ENCODE results near the gene WHRN.

- TF ChIP-seq POLR2AphosphoS5 (IDR thresholded peaks at IDR 0.05) (no peak), POLR2A (IDR thresholded peaks at IDR 0.05) (no peak), CTCF (IDR thresholded peaks at IDR 0.05) (no peak), EP300 (IDR thresholded peaks at IDR 0.05; ENCODE audit: low read depth) (no peak)
These were observed 148.5 kb downstream of the WHRN start for GRCh38 chr9:114356792-114357191.

All from transverse colon (tissue), 4 donors.